DMS114 treated with DMSO at 0.1 percent for 48 hours (cell line): ENCODE data around the gene IDS.
A peak's percentile ranks its signal among the peaks of the same experiment; 100 is the strongest.
"Not testable (repeated sequence)": the region's sequence is repeated elsewhere in the genome, so short reads cannot be mapped to it uniquely, and the experiment has no call there.

ENCODE experiments used
- DNase-seq: peaks from one replicate; lab custom pipeline; 2025; ENCODE audit not compliant: unreplicated experiment; lab: John Stamatoyannopoulos, UW

The IDS gene

GRCh38 chrX:149528381-149528780 is 23.3 kb upstream of the IDS start:
- no peak for DNase-seq

GRCh38 chrX:149527705-149528104 is 22.6 kb upstream of the IDS start:
- peak; percentile 0 for DNase-seq

GRCh38 chrX:149526318-149527033 is 21.4 kb upstream of the IDS start:
- not testable (repeated sequence) for DNase-seq

- DNase-seq = not testable (repeated sequence)
These were observed 20.8 kb upstream of the IDS start for GRCh38 chrX:149525903-149526302.

GRCh38 chrX:149525389-149525788 is 20.3 kb upstream of the IDS start:
- not testable (repeated sequence) for DNase-seq

GRCh38 chrX:149522916-149523315 is 17.8 kb upstream of the IDS start:
- no peak for DNase-seq

- DNase-seq = no peak
These were observed 16.3 kb upstream of the IDS start for GRCh38 chrX:149521438-149521837.

- not testable (repeated sequence) for DNase-seq
These were observed 15.7 kb upstream of the IDS start for GRCh38 chrX:149520636-149521277.

GRCh38 chrX:149518236-149518635 is 13.1 kb upstream of the IDS start:
- DNase-seq = no peak

GRCh38 chrX:149517308-149517707 is 12.2 kb upstream of the IDS start:
- DNase-seq = no peak

GRCh38 chrX:149516604-149517003 is 11.5 kb upstream of the IDS start:
- DNase-seq = no peak

GRCh38 chrX:149515954-149516602 is 11.0 kb upstream of the IDS start:
- no peak for DNase-seq

GRCh38 chrX:149513825-149514428 is 8.8 kb upstream of the IDS start:
- DNase-seq = no peak

GRCh38 chrX:149512225-149512885 is 7.2 kb upstream of the IDS start:
- no peak for DNase-seq

GRCh38 chrX:149511081-149511480 is 6.0 kb upstream of the IDS start:
- no peak for DNase-seq

GRCh38 chrX:149510386-149510785 is 5.3 kb upstream of the IDS start:
- DNase-seq = no peak

- no peak for DNase-seq
These were observed 3.4 kb upstream of the IDS start for GRCh38 chrX:149508467-149508866.

- no peak for DNase-seq
These were observed 1.2 kb upstream of the IDS start for GRCh38 chrX:149506349-149506748.

- no peak for DNase-seq
These were observed 565 bp upstream of the IDS start for GRCh38 chrX:149505671-149506070.

GRCh38 chrX:149504226-149504914 is 736 bp downstream of the IDS start:
- no peak for DNase-seq

GRCh38 chrX:149503446-149503845 is 1.7 kb downstream of the IDS start:
- DNase-seq = not testable (repeated sequence)
